Fibroblast of the aortic adventitia (primary cell): Measurements from ENCODE around the gene DDIT3. TPM values are rescaled to one million over a fixed set of nuclear protein-coding genes. Genes with fewer than 3 reads are reported as not detected.
"Not testable (repeated sequence)": the region's sequence is repeated elsewhere in the genome, so short reads cannot be mapped to it uniquely, and the experiment has no call there.

ENCODE experiments used
- DNase-seq: peaks from one replicate; pipeline ENCODE4 v3.0.0-alpha.2; 2010; ENCODE audit warnings: low read depth
- H3K4me3 ChIP-seq: 2 replicates; pipeline ENCODE4 v1.5.1; 2011; ENCODE audit warnings: low read depth, mild to moderate bottlenecking, control low read depth, low read length, moderate library complexity
- total RNA-seq: library from RNA; depleted of rRNA; stranded (reverse); fragments of >200 nt; gene quantifications from 2 replicates; pipeline ENCODE4 v1.2.3, GENCODE V29; 2012; ENCODE audit warnings: low replicate concordance
- TF ChIP-seq, protein P1 (sequence below): IDR thresholded peaks from 2 replicates; pipeline ENCODE4 v1.5.1; 2011; ENCODE audit warnings: mild to moderate bottlenecking, low read length, control low read depth, inconsistent platforms; ENCODE audit not compliant: insufficient read depth

DDIT3 gene
- total RNA-seq, result 37.7 and 60.3 TPM in 2 replicates

DNA sequence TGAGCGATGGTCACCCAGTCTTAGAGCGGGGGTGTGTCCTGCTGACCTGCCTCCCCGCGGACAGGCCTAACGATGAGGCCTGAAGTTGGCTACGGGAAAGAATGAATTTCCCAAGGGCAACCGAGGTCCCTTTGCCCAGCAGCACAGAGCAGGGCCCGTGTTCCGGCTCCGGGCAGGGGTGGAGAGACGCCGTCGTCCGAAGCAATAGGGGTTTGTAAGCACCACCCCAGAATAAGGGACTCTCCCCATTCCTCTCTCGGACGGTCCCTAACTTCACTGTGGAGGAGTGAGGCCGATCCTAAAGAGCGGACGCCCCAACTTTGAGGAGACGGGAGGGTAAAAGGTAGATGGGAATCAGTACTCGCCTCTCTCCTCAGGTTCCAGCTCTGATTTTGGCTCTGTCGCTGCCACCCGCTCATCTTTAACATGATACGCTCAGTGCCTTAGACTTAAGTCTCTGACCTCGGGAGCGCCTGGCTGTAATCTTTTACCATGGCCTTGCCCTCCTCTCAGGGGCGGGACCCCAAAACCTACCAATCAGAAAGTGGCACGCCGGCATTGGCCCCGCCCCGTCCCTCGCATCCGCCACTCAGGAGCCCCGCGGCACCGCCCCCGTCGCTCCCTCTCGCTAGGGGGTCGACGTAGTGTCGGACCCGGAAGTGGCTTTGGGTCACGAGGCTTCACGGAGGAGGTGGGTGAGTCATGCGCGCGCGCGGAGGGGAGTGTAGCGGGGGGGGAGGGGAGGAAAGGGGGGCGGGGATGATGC, at the start of gene DDIT3:
Gene DDIT3, minus strand, starts transcription at position 462 of the 766 bp plus-strand sequence. CDS start 3,108 bp downstream, outside the sequence.
- H3K4me3 ChIP-seq, result peak within 1 kb of the TSS; percentile 100
- peak; percentile 99 for DNase-seq
- TF ChIP-seq, protein P1, sequence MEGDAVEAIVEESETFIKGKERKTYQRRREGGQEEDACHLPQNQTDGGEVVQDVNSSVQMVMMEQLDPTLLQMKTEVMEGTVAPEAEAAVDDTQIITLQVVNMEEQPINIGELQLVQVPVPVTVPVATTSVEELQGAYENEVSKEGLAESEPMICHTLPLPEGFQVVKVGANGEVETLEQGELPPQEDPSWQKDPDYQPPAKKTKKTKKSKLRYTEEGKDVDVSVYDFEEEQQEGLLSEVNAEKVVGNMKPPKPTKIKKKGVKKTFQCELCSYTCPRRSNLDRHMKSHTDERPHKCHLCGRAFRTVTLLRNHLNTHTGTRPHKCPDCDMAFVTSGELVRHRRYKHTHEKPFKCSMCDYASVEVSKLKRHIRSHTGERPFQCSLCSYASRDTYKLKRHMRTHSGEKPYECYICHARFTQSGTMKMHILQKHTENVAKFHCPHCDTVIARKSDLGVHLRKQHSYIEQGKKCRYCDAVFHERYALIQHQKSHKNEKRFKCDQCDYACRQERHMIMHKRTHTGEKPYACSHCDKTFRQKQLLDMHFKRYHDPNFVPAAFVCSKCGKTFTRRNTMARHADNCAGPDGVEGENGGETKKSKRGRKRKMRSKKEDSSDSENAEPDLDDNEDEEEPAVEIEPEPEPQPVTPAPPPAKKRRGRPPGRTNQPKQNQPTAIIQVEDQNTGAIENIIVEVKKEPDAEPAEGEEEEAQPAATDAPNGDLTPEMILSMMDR, result no peak

- H3K4me3 ChIP-seq, result no peak overlapping the region
- no peak for DNase-seq
- TF ChIP-seq, protein P1, result no peak
These were observed 49.5 kb upstream of the DDIT3 start for GRCh38 chr12:57569858-57570257.

- TF ChIP-seq, protein P1, result no peak
- no peak for DNase-seq
- no peak overlapping the region for H3K4me3 ChIP-seq
These were observed 48.5 kb upstream of the DDIT3 start for GRCh38 chr12:57568838-57569237.

DNA sequence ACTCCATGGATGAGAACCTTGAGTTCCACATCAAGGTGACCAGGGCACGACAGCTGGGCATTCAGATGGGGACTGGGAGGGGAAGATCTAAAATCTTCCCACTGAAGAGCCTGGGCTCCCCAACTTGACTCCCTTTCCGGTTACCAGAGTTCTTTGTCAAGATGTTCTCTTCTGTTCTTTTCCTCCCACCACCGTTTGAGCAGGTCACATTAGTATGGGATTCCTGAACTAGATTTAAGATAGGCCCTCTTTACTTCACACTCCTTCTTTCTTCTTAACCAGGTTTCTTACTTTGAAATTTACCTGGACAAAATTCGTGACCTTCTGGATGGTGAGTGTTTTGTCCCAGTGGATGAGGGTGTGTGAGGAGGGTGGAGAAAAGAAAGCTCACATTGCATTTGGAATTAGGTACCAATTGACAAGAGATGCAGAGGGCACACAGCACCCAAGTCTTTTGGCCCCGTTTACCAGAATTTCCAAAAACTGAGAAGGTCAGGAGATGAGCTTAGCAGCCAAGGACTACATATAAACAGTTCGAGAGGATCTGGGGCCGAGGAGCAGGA, 43.9 kb upstream of the DDIT3 start:
- DNase-seq, result no peak
- TF ChIP-seq, protein P1, result no peak
- H3K4me3 ChIP-seq, result no peak overlapping the region

DNA sequence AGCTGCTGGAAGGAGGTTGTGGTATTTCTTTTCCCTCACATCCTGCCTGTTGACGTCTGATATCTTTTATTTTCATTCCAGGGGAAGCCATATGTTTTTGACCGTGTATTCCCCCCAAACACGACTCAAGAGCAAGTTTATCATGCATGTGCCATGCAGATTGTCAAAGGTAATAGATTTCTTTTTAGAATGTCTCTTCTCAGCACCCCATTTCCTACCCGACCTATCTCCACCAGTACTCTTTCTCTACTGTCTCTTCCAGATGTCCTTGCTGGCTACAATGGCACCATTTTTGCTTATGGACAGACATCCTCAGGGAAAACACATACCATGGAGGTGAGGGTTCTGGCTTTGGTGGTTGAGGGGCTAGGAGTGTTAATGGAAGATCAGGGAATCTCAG, 43.0 kb upstream of the DDIT3 start:
- no peak for DNase-seq
- TF ChIP-seq, protein P1, result no peak

DNA sequence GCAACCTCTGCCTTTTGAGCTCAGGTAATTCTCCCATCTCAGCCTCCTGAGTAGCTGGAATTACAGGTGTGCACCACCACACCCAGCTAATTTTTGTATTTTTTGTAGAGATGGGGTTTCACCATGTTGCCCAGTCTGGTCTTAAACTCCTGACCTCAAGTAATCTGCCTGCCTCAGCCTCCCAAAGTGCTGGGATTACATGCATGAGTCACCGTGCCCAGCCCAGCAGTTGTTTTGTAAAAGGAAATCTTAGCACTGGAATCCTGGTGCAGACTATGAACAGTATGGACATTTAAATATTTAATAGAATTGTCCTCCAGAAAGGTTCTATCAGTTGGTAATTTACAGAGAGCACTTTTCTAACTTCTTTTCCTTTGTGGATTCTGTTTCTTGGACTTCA, 40.8 kb upstream of the DDIT3 start:
- DNase-seq, result peak; percentile 33
- not testable (repeated sequence) for H3K4me3 ChIP-seq

More for the DNA sequence above, 43.0 kb upstream of the DDIT3 start:
- no peak overlapping the region for H3K4me3 ChIP-seq

- H3K4me3 ChIP-seq, result no peak overlapping the region
- DNase-seq, result no peak
- TF ChIP-seq, protein P1, result no peak
These were observed 40.2 kb upstream of the DDIT3 start for GRCh38 chr12:57560516-57560915.
